LNCAP (cell line): Measurements from ENCODE around the gene STIL.

Experiments used
- CTCF ChIP-seq: fragments of 450-650 bp; IDR thresholded peaks from 2 replicates; pipeline ENCODE4 v1.5.1; 2017; ENCODE audit warnings: mild to moderate bottlenecking

The STIL gene

GRCh38 chr1:47338249-47339077, 24.5 kb upstream of the STIL start:
- TF ChIP-seq CTCF, result no peak

GRCh38 chr1:47337350-47337749, 23.4 kb upstream of the STIL start:
- no peak for TF ChIP-seq CTCF

- TF ChIP-seq CTCF, result no peak
Observed at GRCh38 chr1:47334765-47335435, 21.0 kb upstream of the STIL start.

- peak; percentile 36; the same call in 1 of the 2 replicates for TF ChIP-seq CTCF
Observed at GRCh38 chr1:47333922-47334764, 20.2 kb upstream of the STIL start.

GRCh38 chr1:47333578-47333921, 19.6 kb upstream of the STIL start, which contains the start of gene CMPK1:
TSS of gene CMPK1 (plus strand) at chr1:47333790. CDS start at chr1:47333946, 156 bp downstream.
- TF ChIP-seq CTCF, result peak; percentile 28; the same call in 1 of the 2 replicates

- no peak for TF ChIP-seq CTCF
Observed at GRCh38 chr1:47332779-47333577, 19.0 kb upstream of the STIL start.

GRCh38 chr1:47331875-47332274, 17.9 kb upstream of the STIL start:
- TF ChIP-seq CTCF, result no peak
